Thyroid gland (tissue), 4 donors: ENCODE data around the gene VN1R4.
"Not testable (repeated sequence)": the region's sequence is repeated elsewhere in the genome, so short reads cannot be mapped to it uniquely, and the experiment has no call there.

ENCODE experiments used
- POLR2A ChIP-seq, 2 donors: fragments of 450-650 bp; IDR thresholded peaks; one replicate each; pipeline ENCODE4 v1.6.1; 2017; ENCODE audit warnings: antibody characterized with exemption in 2 of 2, mild to moderate bottlenecking in 2 of 2, moderate library complexity in 1 of 2
- TF ChIP-seq, protein P1 (sequence below), 6 experiments: fragments of 200-600 bp in 3 of 6; fragments of 450-650 bp in 3 of 6; sonication (generic) in 3 of 6; IDR thresholded peaks; one replicate each; pipeline ENCODE4 v1.5.1; 2016 to 2019; ENCODE audit warnings: antibody characterized with exemption in 6 of 6, mild to moderate bottlenecking in 2 of 6, inconsistent platforms in 1 of 6, moderate library complexity in 1 of 6

DNA sequence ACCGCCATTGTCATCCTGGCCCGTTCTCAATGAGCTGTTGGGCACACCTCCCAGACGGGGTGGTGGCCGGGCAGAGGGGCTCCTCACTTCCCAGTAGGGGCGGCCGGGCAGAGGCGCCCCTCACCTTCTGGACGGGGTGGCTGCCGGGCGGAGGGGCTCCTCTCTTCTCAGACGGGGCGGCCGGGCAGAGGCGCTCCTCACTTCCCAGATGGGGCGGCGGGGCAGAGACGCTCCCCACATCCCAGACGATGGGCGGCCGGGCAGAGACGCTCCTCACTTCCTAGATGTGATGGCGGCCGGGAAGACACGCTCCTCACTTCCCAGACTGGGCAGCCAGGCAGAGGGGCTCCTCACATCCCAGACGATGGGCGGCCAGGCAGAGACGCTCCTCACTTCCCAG lies 2.3 kb upstream of the VN1R4 start:
- TF ChIP-seq, protein P1, sequence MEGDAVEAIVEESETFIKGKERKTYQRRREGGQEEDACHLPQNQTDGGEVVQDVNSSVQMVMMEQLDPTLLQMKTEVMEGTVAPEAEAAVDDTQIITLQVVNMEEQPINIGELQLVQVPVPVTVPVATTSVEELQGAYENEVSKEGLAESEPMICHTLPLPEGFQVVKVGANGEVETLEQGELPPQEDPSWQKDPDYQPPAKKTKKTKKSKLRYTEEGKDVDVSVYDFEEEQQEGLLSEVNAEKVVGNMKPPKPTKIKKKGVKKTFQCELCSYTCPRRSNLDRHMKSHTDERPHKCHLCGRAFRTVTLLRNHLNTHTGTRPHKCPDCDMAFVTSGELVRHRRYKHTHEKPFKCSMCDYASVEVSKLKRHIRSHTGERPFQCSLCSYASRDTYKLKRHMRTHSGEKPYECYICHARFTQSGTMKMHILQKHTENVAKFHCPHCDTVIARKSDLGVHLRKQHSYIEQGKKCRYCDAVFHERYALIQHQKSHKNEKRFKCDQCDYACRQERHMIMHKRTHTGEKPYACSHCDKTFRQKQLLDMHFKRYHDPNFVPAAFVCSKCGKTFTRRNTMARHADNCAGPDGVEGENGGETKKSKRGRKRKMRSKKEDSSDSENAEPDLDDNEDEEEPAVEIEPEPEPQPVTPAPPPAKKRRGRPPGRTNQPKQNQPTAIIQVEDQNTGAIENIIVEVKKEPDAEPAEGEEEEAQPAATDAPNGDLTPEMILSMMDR (IDR thresholded peaks at IDR 0.05) = not testable (repeated sequence)
- not testable (repeated sequence) for TF ChIP-seq POLR2A (IDR thresholded peaks at IDR 0.05)
